KOPT-K1 (cell line): ENCODE measurements around the gene CLTCL1.

Experiments
- H3K27ac ChIP-seq: fragments of 200-600 bp; sonication (generic); 2 replicates; pipeline ENCODE4 v1.5.1; 2016; ENCODE audit warnings: antibody characterized with exemption, mild to moderate bottlenecking, low read depth, low read length; ENCODE audit not compliant: poor library complexity, severe bottlenecking
- H3K36me3 ChIP-seq: fragments of 200-600 bp; sonication (generic); 2 replicates; pipeline ENCODE4 v1.5.1; 2017; ENCODE audit warnings: antibody characterized with exemption, mild to moderate bottlenecking, low read length, moderate library complexity; ENCODE audit not compliant: insufficient read depth
- H3K9me3 ChIP-seq: fragments of 200-600 bp; sonication (generic); 2 replicates; pipeline ENCODE4 v1.5.1; 2017; ENCODE audit warnings: antibody characterized with exemption, low read length, mild to moderate bottlenecking; ENCODE audit not compliant: insufficient read depth, poor library complexity, severe bottlenecking

CLTCL1 gene

DNA sequence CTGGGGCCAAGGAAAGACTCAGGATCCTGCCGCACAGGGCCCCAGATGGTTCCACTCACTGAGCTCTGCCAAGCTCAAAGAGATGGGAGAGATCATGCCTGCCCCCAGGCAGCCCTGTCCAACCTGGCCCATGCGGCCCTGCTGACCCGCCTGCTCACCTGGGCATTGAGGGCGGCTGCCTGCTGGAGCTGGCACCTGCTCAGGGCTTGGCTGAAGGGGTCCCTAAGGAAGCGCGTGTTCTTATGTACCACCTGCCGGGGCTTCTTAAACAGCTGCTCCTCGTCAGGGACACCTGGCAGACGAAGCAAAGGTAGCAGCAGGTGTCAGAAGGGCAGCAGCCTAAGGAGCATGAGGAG is 152.5 kb downstream of the CLTCL1 start:
- Histone ChIP-seq H3K27ac (no peak overlapping the region), H3K9me3 (no peaks in the 10 kb centered on the region), H3K36me3 (peaks cover 85% of the 10 kb centered on the region)

DNA sequence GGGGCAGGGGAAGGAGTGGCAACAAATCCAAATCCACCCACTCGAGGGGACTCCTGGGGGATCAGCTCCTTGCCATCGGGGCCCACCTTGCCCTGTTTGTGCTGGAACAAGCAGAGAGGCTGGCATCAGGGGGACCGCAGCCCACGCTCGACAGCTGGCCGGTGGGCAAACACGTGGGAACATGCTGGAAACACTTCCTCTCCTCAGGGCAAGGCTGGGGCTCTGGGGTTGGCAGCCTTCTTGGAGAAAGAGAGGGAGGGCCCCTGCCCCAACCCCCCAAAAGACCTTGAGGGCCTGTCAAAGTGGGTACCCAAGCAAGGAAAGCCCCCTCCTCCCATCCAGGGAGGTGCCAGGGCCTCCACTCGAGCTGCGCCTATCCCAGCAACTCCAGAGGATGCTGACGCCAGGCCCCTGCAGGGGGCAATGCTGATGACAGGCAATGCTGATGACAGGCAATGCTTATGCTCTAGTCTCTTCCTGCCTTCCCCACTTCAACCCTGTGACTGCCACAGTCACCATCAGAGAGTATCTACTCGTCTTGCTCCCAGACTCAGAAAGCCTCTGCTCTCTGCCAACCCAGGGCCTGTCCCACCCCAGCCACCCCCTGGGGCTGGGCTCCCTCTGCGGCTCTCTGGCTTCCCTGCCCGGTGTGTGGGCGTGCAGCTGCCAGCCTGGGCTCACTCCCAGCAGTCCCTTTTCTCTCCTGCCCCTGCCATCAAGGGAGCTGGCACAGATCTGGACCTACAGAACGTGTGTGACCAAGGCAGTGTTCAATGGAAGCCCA is 153.1 kb downstream of the CLTCL1 start:
- Histone ChIP-seq H3K9me3 (no peaks in the 10 kb centered on the region), H3K36me3 (peaks cover 91% of the 10 kb centered on the region), H3K27ac (no peak overlapping the region)

DNA sequence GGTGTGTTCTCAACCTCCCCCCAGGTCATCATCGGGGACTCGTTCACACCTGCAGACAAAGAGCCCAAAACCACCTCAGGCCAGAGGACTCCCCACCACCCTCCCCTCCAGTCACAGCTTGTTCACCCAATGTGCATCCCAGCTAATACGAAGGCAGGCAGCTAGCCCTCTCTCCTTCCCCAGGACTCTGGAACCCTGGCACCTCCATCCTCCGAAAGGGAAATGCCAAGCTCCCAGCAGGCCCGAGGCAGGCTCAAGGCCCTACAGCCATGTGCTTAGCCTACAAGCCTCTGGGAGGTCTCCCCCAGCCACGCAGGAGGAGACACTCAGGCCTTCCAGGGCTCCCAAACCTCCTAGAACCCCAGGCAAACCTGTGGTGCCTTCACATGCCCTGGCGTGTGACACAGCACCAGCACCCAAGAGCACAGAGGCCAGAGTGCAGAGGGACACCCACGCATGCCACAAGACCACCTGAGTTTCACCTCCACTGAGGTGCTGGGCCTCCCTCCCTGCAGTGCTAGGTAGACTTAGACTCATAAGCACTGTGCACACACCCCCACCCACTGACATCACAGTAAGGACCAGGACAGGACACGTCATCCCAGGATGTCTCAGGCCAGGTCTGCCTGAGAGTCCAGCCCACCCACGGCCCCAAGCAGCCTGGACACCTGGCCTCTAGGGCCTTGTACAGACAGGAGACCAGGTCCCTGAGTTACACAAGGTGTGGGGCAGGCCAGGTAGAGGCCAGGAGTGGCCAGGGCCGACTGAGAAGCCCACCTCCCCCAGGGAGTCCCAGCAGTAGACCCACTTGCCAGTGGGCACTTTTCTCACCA is 153.9 kb downstream of the CLTCL1 start:
- H3K27ac ChIP-seq: no peak overlapping the region
- H3K9me3 ChIP-seq: no peaks in the 10 kb centered on the region
- H3K36me3 ChIP-seq: peaks cover 97% of the 10 kb centered on the region

DNA sequence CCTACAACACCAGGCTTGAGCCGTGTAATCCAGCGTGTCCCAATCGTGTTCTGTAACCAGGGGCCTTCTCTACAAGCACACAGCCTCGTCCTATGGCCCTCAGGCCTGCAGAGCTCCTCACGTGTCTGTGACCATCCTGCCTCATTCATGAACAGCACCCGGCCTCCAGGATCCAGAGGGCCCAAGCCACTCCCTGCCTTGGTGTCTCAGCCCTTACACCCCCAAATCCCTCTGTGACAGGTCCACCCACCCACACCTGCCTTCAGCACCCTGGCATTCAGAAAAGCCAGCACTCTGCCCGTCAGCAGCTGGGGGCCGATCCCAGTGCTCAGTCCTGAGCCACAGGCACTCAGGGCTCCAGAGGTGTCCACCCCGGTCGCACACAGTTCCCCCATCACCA is 154.6 kb downstream of the CLTCL1 start:
- peaks cover 96% of the 10 kb centered on the region for H3K36me3 ChIP-seq
- no peaks in the 10 kb centered on the region for H3K9me3 ChIP-seq
- no peak overlapping the region for H3K27ac ChIP-seq

DNA sequence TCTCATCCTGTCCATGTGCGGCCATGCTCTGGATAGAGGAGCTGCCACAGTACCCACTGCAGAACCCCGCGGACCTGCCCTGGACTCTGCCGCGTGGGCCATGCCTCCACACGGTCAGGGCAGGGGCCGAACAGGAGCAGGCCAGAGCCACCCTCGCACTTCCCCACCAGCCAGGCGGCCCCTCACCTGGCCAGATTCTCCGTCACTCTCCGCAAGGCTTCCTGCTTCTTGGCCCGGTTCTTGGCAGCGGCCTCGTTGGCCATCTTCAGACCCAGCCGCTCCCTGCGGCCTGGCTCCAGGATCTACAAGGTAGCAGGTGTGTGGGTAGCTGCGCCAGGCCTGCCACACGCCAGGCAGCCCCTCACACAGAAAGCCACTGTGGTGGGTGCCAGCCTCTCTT is 156.6 kb downstream of the CLTCL1 start:
- Histone ChIP-seq H3K36me3 (peaks cover 87% of the 10 kb centered on the region), H3K27ac (no peak overlapping the region), H3K9me3 (no peaks in the 10 kb centered on the region)

DNA sequence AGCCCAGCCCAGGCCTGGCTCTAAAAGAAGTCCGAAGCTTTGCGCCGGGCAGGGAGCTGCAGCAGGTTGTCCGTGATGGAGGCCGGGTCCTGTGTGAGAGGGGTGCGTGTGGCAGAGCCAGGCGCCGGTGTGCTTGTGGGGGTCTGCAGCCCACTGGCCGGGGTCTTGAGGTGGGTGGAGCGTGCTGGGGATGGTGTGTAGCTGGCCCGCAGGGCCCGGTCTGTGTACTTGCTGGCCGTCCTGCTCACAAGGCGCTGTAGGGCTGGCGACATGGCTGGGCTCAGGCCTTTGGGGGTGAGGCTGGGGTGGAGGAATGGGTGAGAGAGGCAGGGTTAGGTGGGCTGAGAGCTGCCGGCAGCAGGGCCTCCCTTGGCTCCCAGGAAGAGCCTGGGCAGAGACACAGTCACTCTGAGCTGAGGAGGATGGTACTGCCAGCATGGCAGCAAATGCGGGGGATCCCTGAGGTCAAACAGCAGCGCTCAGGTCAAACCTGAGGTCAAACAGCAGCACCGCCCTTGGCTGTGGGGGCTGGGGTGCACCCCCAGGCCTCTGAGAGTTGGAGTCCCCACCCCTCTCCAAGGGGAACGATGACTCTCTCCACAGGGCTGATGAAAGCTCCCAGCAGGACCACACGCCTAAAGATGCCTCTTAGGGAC is 157.2 kb downstream of the CLTCL1 start:
- no peaks in the 10 kb centered on the region for H3K9me3 ChIP-seq
- no peak overlapping the region for H3K27ac ChIP-seq
- peaks cover 82% of the 10 kb centered on the region for H3K36me3 ChIP-seq

DNA sequence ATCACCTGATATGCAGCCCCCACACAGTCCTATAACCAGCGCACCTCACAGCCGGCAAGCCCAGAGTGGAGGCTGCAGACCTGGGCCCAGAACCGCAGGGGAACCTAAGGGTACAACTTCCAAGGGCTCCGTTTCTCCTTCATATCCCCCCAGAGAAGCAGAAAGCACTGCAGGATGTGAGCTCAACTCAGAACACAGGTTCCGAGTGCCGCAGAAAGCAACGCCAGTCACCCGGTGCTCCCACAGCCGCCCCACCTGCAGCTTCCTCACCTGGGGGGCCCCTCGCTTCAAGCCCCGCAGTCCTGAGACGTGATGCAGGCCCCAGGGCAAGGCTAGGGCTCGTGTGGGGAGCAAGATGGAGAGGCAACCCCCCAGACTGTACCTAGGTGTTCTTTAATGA is 158.0 kb downstream of the CLTCL1 start:
- Histone ChIP-seq H3K36me3 (peaks cover 74% of the 10 kb centered on the region), H3K9me3 (no peaks in the 10 kb centered on the region), H3K27ac (no peak overlapping the region)

DNA sequence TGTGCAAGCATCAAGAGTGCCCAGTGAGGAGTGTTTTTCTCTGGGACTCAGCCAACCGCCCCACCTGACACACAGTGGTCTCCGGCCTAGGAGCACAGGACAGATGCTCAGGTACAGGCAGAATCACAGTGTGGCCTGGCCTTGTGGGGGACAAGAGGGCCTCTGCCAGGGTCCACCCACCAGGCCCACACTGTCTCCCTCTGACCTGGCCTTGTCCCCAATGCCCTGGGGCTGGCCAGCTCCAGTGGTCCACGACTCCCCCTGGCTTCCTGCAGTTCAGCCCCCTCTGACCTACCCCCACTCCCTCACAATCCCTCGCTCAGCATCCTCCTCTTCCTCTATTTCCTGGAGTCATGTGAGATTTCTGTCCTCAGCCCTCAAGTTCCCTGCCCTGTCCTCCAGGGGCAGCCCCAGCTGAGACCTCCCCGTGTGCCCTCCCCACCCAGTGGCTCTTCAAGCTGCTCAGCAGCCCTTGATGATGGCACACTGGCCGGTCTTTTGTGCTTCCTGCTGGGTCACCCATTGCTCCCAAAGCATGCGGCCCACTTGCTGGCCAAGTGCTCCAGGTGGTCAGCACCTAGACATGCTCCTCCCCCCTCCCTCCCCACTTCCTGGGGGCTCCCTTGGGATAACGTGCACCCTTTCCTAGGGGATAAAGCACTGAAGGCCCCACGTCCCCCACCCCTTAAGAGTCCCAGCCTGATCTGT is 158.7 kb downstream of the CLTCL1 start:
- no peak overlapping the region for H3K27ac ChIP-seq
- peaks cover 67% of the 10 kb centered on the region for H3K36me3 ChIP-seq
- H3K9me3 ChIP-seq: no peaks in the 10 kb centered on the region

DNA sequence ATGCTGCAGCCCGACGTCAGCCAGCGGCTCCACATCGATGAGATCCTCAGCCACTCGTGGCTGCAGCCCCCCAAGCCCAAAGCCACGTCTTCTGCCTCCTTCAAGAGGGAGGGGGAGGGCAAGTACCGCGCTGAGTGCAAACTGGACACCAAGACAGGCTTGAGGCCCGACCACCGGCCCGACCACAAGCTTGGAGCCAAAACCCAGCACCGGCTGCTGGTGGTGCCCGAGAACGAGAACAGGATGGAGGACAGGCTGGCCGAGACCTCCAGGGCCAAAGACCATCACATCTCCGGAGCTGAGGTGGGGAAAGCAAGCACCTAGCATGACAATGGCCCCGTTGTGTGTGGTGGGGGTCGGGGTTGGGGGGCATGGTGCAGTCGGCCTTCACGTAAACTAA is 159.4 kb downstream of the CLTCL1 start:
- Histone ChIP-seq H3K27ac (no peak overlapping the region), H3K9me3 (no peaks in the 10 kb centered on the region), H3K36me3 (peaks cover 60% of the 10 kb centered on the region)

DNA sequence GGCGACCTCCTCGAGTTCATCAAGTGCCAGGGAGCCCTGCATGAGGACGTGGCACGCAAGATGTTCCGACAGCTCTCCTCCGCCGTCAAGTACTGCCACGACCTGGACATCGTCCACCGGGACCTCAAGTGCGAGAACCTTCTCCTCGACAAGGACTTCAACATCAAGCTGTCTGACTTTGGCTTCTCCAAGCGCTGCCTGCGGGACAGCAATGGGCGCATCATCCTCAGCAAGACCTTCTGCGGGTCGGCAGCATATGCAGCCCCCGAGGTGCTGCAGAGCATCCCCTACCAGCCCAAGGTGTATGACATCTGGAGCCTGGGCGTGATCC is 159.9 kb downstream of the CLTCL1 start:
- H3K27ac ChIP-seq: no peak overlapping the region
- no peaks in the 10 kb centered on the region for H3K9me3 ChIP-seq
- peaks cover 55% of the 10 kb centered on the region for H3K36me3 ChIP-seq

DNA sequence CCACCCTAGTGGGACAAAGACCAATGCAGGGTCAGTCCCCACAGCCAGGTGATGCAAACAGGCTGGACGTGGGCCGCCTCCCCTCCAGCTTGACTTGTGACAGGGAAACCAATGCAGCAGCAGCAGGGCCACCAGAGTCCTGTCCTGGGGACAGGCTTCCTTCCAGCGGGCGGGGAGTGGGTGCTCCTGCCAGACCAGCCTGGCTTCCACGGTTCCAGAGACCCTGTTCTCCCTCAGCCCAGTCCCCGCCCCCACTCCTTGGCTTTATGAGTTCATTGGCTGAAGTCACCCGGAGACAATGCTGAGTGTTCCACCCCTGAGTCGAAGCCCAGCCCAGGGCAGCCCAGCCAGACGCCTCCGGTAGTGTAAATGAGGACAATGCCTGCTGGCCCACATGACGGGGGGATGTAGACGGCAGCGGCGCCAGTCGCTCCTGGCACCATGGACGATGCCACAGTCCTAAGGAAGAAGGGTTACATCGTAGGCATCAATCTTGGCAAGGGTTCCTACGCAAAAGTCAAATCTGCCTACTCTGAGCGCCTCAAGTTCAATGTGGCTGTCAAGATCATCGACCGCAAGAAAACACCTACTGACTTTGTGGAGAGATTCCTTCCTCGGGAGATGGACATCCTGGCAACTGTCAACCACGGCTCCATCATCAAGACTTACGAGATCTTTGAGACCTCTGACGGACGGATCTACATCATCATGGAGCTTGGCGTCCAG is 160.4 kb downstream of the CLTCL1 start, which contains the start of gene TSSK2:
TSS of gene TSSK2 (plus strand) at position 350 of the 726 bp plus-strand sequence. CDS start at position 442, 92 bp downstream.
- H3K27ac ChIP-seq: no peak within 1 kb of the TSS
- H3K9me3 ChIP-seq: no peaks in the 10 kb centered on the region
- H3K36me3 ChIP-seq: peaks cover 50% of the 10 kb centered on the region

DNA sequence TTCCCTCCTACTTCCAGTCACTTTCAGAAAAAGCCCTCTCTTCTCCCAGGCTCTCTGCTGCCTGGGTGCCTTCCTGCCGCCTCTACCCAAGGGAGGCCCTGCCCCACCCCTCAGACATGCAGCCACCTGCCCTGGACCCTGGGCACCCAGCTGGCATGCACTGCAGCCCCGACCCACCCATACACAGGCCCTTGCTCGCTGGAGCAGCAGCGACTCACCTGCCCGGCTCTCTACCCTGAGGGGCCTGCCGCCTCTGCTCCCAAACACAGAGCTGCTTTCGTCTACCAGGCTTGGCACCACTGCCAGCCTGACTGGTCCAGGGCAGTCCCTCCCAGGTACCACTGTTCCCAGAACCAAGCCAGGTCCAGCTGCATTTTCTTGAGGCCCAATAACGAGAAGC is 161.6 kb downstream of the CLTCL1 start:
- Histone ChIP-seq H3K27ac (no peak overlapping the region), H3K36me3 (peaks cover 40% of the 10 kb centered on the region), H3K9me3 (no peaks in the 10 kb centered on the region)
